Mucosa of descending colon (tissue), 3 donors: ENCODE measurements around the gene RALGAPA2. TPM values are rescaled to one million over a fixed set of nuclear protein-coding genes. Genes with fewer than 3 reads are reported as not detected.

Experiments
- ATAC-seq: fragments of 200-7000 bp; cut with Tn5 transposase; one replicate; pipeline ENCODE4 v1.9.1; 2020; ENCODE audit warnings: mild to moderate bottlenecking, moderate library complexity
- DNase-seq, 3 donors: peaks; one replicate each; pipeline ENCODE4 v3.0.0-alpha.2; 2020
- H3K36me3 ChIP-seq: fragments of 200-600 bp; one replicate; pipeline ENCODE4 v1.8.0; 2021; ENCODE audit warnings: low read depth, mild to moderate bottlenecking
- H3K4me1 ChIP-seq: fragments of 200-600 bp; one replicate; pipeline ENCODE4 v1.8.0; 2021; ENCODE audit warnings: low read depth, mild to moderate bottlenecking
- H3K4me3 ChIP-seq: fragments of 200-600 bp; one replicate; pipeline ENCODE4 v1.8.0; 2021; ENCODE audit warnings: mild to moderate bottlenecking
- H3K9me3 ChIP-seq: fragments of 200-600 bp; one replicate; pipeline ENCODE4 v1.8.0; 2021; ENCODE audit warnings: mild to moderate bottlenecking
- intact Hi-C, 2 donors: fragments of 100-400 bp; cut with DNase I in 1 of 2; cut with micrococcal nuclease in 1 of 2; formaldehyde crosslinking; loops; one replicate each; pipeline versions ENCODE4 v1.11.0 to v1.11.1; 2022; cut with DNase I, micrococcal nuclease
- total RNA-seq, 3 donors: library from RNA; stranded (reverse); fragmentation: NEBNext Ultra II Directional in 2 of 3; extraction: Animal tissue kit (Norgen Biotek cat#: 25700) in 2 of 3; gene quantifications; one replicate each; pipeline versions ENCODE4 v1.2.1 to v1.2.4, GENCODE V29; 2021 to 2023
- TF ChIP-seq, protein P1 (sequence below): fragments of 200-600 bp; IDR thresholded peaks from one replicate; pipeline ENCODE4 v1.8.0; 2022; ENCODE audit warnings: antibody characterized with exemption, mild to moderate bottlenecking
- donor health status: DM: no; HTN: no; CAD: no; lungs with moderate emphysema.
- donor health status: DM: no; HTN: no; CAD: no.
- donor health status: DM: no; HTN: yes; CAD: no.

Gene RALGAPA2
- total RNA-seq, 3 donors from 2014 or later: 46.3 to 85.9 (median 66.9) TPM

DNA sequence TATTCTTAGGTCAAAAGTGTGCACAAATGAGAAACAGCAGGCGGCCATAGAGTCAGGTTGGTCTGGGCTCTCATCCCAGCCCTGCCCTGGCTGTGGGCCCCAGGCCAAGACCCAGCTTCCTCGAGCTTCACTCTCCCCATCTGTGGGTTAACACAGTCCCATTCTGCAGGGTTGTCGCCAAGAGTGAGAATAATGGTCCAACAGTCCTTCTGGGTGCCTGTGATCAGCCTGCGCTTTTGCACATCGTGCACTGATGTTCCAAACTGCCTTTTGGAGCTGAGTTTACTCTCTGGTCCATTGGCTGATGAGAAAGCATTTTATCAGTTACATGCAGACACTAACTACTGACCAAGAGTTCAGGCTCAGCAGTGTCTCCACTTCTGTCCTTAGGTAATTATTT is 261.9 kb downstream of the RALGAPA2 start:
- intact Hi-C loops: no loop called here

DNA sequence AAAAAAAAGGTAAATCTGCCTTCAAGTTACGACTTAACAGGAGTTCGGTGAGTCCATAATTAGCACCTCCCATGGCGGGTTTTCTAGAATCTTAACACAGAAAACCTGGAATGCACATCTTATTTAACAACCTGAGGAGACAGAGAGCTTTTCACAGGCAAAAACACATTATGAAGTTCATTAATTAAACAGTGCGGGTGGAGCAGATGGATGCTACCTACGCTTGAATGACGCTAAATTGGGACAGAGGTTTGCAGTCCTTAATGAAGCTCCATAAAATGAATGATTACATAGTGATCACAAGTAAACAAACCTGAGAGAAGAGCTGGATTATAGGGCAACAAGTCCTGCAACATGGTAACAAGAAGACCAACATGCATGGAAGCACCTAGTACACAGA is 263.6 kb downstream of the RALGAPA2 start:
- Histone ChIP-seq H3K9me3 (no peaks in the 10 kb centered on the region), H3K4me3 (no peak overlapping the region), H3K4me1 (no peaks in the 10 kb centered on the region), H3K36me3 (no peaks in the 10 kb centered on the region)
- TF ChIP-seq, protein P1, sequence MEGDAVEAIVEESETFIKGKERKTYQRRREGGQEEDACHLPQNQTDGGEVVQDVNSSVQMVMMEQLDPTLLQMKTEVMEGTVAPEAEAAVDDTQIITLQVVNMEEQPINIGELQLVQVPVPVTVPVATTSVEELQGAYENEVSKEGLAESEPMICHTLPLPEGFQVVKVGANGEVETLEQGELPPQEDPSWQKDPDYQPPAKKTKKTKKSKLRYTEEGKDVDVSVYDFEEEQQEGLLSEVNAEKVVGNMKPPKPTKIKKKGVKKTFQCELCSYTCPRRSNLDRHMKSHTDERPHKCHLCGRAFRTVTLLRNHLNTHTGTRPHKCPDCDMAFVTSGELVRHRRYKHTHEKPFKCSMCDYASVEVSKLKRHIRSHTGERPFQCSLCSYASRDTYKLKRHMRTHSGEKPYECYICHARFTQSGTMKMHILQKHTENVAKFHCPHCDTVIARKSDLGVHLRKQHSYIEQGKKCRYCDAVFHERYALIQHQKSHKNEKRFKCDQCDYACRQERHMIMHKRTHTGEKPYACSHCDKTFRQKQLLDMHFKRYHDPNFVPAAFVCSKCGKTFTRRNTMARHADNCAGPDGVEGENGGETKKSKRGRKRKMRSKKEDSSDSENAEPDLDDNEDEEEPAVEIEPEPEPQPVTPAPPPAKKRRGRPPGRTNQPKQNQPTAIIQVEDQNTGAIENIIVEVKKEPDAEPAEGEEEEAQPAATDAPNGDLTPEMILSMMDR: no peak
- intact Hi-C loops: no loop called here
- ATAC-seq (no peak), DNase-seq (no peak)

More for the DNA sequence above, 261.9 kb downstream of the RALGAPA2 start:
- Histone ChIP-seq H3K4me1 (no peaks in the 10 kb centered on the region), H3K4me3 (no peak overlapping the region), H3K36me3 (no peaks in the 10 kb centered on the region), H3K9me3 (no peaks in the 10 kb centered on the region)
- TF ChIP-seq, protein P1: no peak
- ATAC-seq: peak; percentile 53
- DNase-seq: peak in 1 of 3 donors; percentile 17

DNA sequence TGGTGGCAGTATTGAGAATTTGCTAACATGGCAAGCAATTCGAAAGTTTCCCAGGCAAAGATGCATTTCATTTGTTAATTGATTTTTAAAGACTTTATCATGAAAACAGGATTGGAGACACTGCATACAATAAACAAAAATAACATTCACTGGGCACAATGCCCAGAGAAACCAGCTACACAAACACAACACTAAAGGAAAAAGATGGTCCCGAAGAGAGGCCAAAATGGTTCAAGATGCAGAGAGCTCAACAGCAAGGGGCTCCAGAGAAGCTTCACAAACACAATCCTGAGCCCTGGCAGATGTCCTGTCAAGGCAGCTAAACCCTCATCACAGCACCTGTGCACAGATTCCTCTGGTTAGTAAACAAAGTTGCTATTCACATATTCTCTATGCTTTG is 265.2 kb downstream of the RALGAPA2 start:
- DNase-seq (no peak), ATAC-seq (no peak)
- intact Hi-C loops: no loop called here
- TF ChIP-seq, protein P1: no peak
- Histone ChIP-seq H3K36me3 (no peaks in the 10 kb centered on the region), H3K9me3 (no peaks in the 10 kb centered on the region), H3K4me1 (no peaks in the 10 kb centered on the region), H3K4me3 (no peak overlapping the region)

DNA sequence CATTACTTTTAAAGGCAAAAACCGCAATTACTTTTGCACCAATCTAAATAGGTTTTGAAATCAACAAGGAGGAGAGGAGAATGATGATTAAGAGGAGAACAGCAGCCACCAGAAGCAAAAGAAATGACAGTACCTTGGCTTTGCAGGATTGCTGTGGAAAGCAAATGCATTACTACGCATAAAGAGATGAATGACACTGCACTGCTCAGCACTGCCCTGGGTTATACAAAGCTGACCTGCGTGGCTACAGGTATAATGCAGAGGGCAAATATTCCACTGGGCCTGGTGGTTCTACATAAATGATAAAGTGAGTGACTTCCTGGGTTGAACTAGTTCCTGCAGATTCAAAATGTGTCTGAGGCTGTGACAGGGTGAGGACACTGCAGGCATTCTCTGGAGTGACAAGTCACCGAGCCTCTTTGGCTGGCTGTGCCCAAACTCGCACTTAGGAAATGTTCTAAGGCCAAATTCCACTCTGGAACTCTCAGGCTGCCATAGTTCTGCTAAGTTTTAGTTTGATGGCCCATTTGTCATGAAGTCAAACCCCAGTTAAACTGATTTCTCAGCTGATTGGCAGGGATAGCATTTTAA is 265.9 kb downstream of the RALGAPA2 start:
- ATAC-seq (no peak), DNase-seq (no peak)
- Histone ChIP-seq H3K36me3 (no peaks in the 10 kb centered on the region), H3K9me3 (no peaks in the 10 kb centered on the region), H3K4me3 (no peak overlapping the region), H3K4me1 (no peaks in the 10 kb centered on the region)
- TF ChIP-seq, protein P1: no peak
- intact Hi-C loops: no loop called here

DNA sequence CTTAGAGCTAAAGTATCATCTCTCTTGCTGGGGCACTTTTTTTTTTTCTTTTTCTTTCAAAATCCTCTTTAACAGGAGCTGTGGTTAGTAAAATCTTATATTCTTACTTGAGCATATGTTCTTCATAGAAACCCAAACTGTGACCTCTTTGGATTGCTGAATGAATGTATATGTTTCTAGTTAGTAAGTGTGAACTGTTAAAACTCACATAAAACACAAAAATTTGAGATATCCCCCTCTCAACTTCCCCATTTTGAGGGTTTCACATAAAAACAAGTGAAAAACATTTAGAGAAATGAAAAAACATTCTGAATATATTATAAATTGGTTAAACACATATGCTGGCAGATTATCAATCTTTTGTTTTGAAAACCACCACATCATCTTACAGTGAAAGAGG is 266.4 kb downstream of the RALGAPA2 start:
- TF ChIP-seq, protein P1: no peak
- no peaks in the 10 kb centered on the region for H3K4me1 ChIP-seq
- no peaks in the 10 kb centered on the region for H3K36me3 ChIP-seq
- H3K9me3 ChIP-seq: no peaks in the 10 kb centered on the region
- H3K4me3 ChIP-seq: no peak overlapping the region
- intact Hi-C loops: no loop called here
- DNase-seq: no peak
- no peak for ATAC-seq

DNA sequence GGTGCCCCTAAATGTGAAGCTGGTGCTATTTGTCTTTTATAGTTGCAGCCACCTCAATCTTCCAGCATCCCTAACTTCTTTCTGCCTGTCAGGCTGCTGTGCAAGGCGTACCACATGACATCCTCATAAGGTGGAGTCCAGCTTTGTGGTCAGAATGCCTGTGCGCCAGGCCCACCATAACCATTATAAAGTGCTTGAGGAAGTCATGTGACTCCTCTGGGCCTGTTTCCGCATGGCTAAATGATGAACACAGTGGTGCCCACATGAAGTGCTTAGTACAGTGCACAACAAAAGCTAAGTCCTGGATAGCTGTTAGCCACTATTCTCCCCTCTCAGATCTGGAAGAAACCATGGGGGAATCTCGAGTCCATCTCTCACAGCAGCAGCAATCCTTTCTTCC is 268.9 kb downstream of the RALGAPA2 start:
- no peaks in the 10 kb centered on the region for H3K36me3 ChIP-seq
- DNase-seq: no peak
- intact Hi-C loops: no loop called here
- no peak for ATAC-seq
- no peak overlapping the region for H3K4me3 ChIP-seq
- no peaks in the 10 kb centered on the region for H3K9me3 ChIP-seq
- TF ChIP-seq, protein P1: no peak
- H3K4me1 ChIP-seq: no peaks in the 10 kb centered on the region
